MCF 10A (cell line): Measurements from ENCODE around the gene MARCO. TPM values are rescaled to one million over a fixed set of nuclear protein-coding genes. Genes with fewer than 3 reads are reported as not detected.

Experiments
- BruUV-seq: library from RNA; stranded (reverse); fragments of 400-500 nt; replicated peaks from 2 replicates; lab custom pipeline; 2021; lab: Mats Ljungman, UMichigan
- CTCF ChIA-PET: fragments of 300-600 bp; sonication (Branson Sonifier 250); formaldehyde crosslinking; extraction: SDS; loops from one replicate; lab custom pipeline; 2021; ENCODE audit warnings: antibody characterized with exemption, inconsistent platforms; lab: Yijun Ruan, JAX
- POLR2A ChIA-PET: fragments of 300-600, 350-650 bp; sonication (Branson Sonifier 250); formaldehyde crosslinking; extraction: SDS; loops from one replicate; lab custom pipeline; 2020; ENCODE audit warnings: antibody characterized with exemption, inconsistent platforms; lab: Yijun Ruan, JAX
- DNase-seq: peaks from one replicate; pipeline ENCODE4 v3.0.0-alpha.2; 2018; ENCODE audit not compliant: unreplicated experiment
- H3K27ac Mint-ChIP-seq: one replicate; pipeline ENCODE4 v1.8.0; 2022; ENCODE audit warnings: mild to moderate bottlenecking, low read depth, mixed read lengths; ENCODE audit not compliant: unreplicated experiment
- H3K27me3 Mint-ChIP-seq: one replicate; pipeline ENCODE4 v1.8.0; 2022; ENCODE audit warnings: mixed read lengths; ENCODE audit not compliant: insufficient read depth, unreplicated experiment
- H3K36me3 Mint-ChIP-seq: one replicate; pipeline ENCODE4 v1.8.0; 2022; ENCODE audit warnings: mild to moderate bottlenecking, moderate library complexity, mixed read lengths; ENCODE audit not compliant: insufficient read depth, unreplicated experiment
- H3K4me1 Mint-ChIP-seq: one replicate; pipeline ENCODE4 v1.8.0; 2022; ENCODE audit warnings: mixed read lengths; ENCODE audit not compliant: insufficient read depth, unreplicated experiment
- H3K4me3 Mint-ChIP-seq: one replicate; pipeline ENCODE4 v1.8.0; 2022; ENCODE audit warnings: mild to moderate bottlenecking, moderate library complexity, mixed read lengths; ENCODE audit not compliant: unreplicated experiment
- H3K9me3 Mint-ChIP-seq: one replicate; pipeline ENCODE4 v1.8.0; 2022; ENCODE audit warnings: mixed read lengths; ENCODE audit not compliant: unreplicated experiment
- CTCF ChIP-seq: fragments of 200-600 bp; IDR thresholded peaks from one replicate; pipeline ENCODE4 v1.8.0; 2022; ENCODE audit warnings: antibody characterized with exemption, mild to moderate bottlenecking; ENCODE audit not compliant: unreplicated experiment
- intact Hi-C: fragments of 100-400 bp; cut with micrococcal nuclease; formaldehyde crosslinking; loops from 2 replicates; pipeline ENCODE4 v1.14.1; 2022
- total RNA-seq: library from RNA; stranded (reverse); gene quantifications from 2 replicates; pipeline ENCODE4 v1.2.3, GENCODE V29; 2022

MARCO gene
- total RNA-seq, 1 experiment from 2014 or later: 1.5 TPM

- ChIA-PET CTCF (no interaction called here), POLR2A (no interaction called here)
- Mint-ChIP-seq H3K36me3 (no peaks in the 10 kb centered on the region), H3K4me3 (no peak overlapping the region), H3K9me3 (no peaks in the 10 kb centered on the region), H3K27me3 (no peaks in the 10 kb centered on the region), H3K4me1 (peaks cover 36% of the 10 kb centered on the region), H3K27ac (no peak overlapping the region)
- BruUV-seq: no TSS peak
- TF ChIP-seq CTCF: no peak
- intact Hi-C loops: no loop called here
- DNase-seq: no peak
Measured at GRCh38 chr2:118968961-118969733, 27.2 kb downstream of the MARCO start.

- no peak overlapping the region for H3K4me3 Mint-ChIP-seq
- no peak for TF ChIP-seq CTCF
- H3K27me3 Mint-ChIP-seq: no peaks in the 10 kb centered on the region
- H3K27ac Mint-ChIP-seq: no peak overlapping the region
- POLR2A ChIA-PET: no interaction called here
- BruUV-seq: no TSS peak
- intact Hi-C loops: no loop called here
- H3K9me3 Mint-ChIP-seq: no peaks in the 10 kb centered on the region
- H3K36me3 Mint-ChIP-seq: no peaks in the 10 kb centered on the region
- no peak for DNase-seq
- CTCF ChIA-PET: interaction anchor here (2.3 kb wide), 1 partner anchor 87 kb away, joined by 15 read pairs; no protein-coding TSS in a partner anchor
- H3K4me1 Mint-ChIP-seq: peaks cover 39% of the 10 kb centered on the region
Measured at GRCh38 chr2:118969734-118970395, 27.9 kb downstream of the MARCO start.

GRCh38 chr2:118970396-118971135, 28.6 kb downstream of the MARCO start:
- H3K27ac Mint-ChIP-seq: peak overlapping the region; percentile 8
- TF ChIP-seq CTCF: no peak
- peaks cover 39% of the 10 kb centered on the region for H3K4me1 Mint-ChIP-seq
- no peak overlapping the region for H3K4me3 Mint-ChIP-seq
- CTCF ChIA-PET: interaction anchor here (0.6 to 2.3 kb wide), 5 partner anchors 19 to 865 kb away, joined by 3 to 15 read pairs (median 3); no protein-coding TSS in a partner anchor
- H3K36me3 Mint-ChIP-seq: no peaks in the 10 kb centered on the region
- DNase-seq: peak; percentile 77
- POLR2A ChIA-PET: interaction anchor here (0.6 to 1.2 kb wide), 4 partner anchors 9 to 601 kb away, joined by 3 to 6 read pairs (median 4); no protein-coding TSS in a partner anchor
- no TSS peak for BruUV-seq
- intact Hi-C loops: no loop called here
- no peaks in the 10 kb centered on the region for H3K9me3 Mint-ChIP-seq
- H3K27me3 Mint-ChIP-seq: no peaks in the 10 kb centered on the region
